Brain microvascular endothelial cell (primary cell): Measurements from ENCODE around the gene IL11.
"Not testable (repeated sequence)": the region's sequence is repeated elsewhere in the genome, so short reads cannot be mapped to it uniquely, and the experiment has no call there.

Source experiments
- DNase-seq: peaks from one replicate; pipeline ENCODE4 v3.0.0-alpha.2; 2020
- H3K27ac ChIP-seq: fragments of 250-450 bp; sonication (Bioruptor Pico); 2 replicates; pipeline ENCODE4 v1.5.1; 2020; ENCODE audit warnings: mild to moderate bottlenecking, moderate library complexity
- H3K27me3 ChIP-seq: fragments of 250-450 bp; sonication (Bioruptor Pico); replicated peaks from 2 replicates; pipeline ENCODE4 v1.5.1; 2020; ENCODE audit warnings: mild to moderate bottlenecking
- H3K36me3 ChIP-seq: fragments of 250-450 bp; sonication (Bioruptor Pico); replicated peaks from 2 replicates; pipeline ENCODE4 v1.5.1; 2020; ENCODE audit warnings: mild to moderate bottlenecking
- H3K4me3 ChIP-seq: 2 replicates; pipeline ENCODE4 v1.5.1; 2011; ENCODE audit warnings: low read depth, mild to moderate bottlenecking, control low read depth, low read length, moderate library complexity
- CTCF ChIP-seq: IDR thresholded peaks from 2 replicates; pipeline ENCODE4 v1.5.1; 2011; ENCODE audit warnings: low read depth, mild to moderate bottlenecking, moderate library complexity, low read length, control low read depth, inconsistent platforms; ENCODE audit errors: missing control alignments
- in situ Hi-C: cut with HindIII; loops from 2 replicates; pipeline ENCODE4 v1.10.0; 2017; ENCODE audit warnings: low sequenced_read_pairs, low pct_ligation_motif_present

The IL11 gene

GRCh38 chr19:55408533-55408872, 38.2 kb upstream of the IL11 start:
- TF ChIP-seq CTCF: no peak
- Histone ChIP-seq H3K27ac (peak overlapping the region; percentile 93), H3K36me3 (peaks cover 20% of the 10 kb centered on the region), H3K4me3 (peak overlapping the region; percentile 48), H3K27me3 (no peaks in the 10 kb centered on the region)
- no peak for DNase-seq
- in situ Hi-C loops: no loop called here

GRCh38 chr19:55407800-55408532, 37.7 kb upstream of the IL11 start:
- no peak for TF ChIP-seq CTCF
- peaks cover 20% of the 10 kb centered on the region for H3K36me3 ChIP-seq
- H3K27me3 ChIP-seq: no peaks in the 10 kb centered on the region
- DNase-seq: peak; percentile 99
- in situ Hi-C loops: no loop called here
- H3K27ac ChIP-seq: peak overlapping the region; percentile 93
- H3K4me3 ChIP-seq: peak overlapping the region; percentile 83

GRCh38 chr19:55407550-55407799, 37.2 kb upstream of the IL11 start, which contains the start of gene UBE2S:
Gene UBE2S, minus strand, starts transcription at chr19:55407788. Its CDS starts 199 bp downstream, at chr19:55407589.
- in situ Hi-C loops, DNase-seq, H3K27me3 ChIP-seq: not testable (repeated sequence)
- Histone ChIP-seq H3K36me3 (peaks cover 20% of the 10 kb centered on the region), H3K4me3 (peak within 1 kb of the TSS; percentile 83), H3K27ac (peak within 1 kb of the TSS; percentile 93)

- peak overlapping the region; percentile 83 for H3K4me3 ChIP-seq
- no peaks in the 10 kb centered on the region for H3K27me3 ChIP-seq
- no peak for TF ChIP-seq CTCF
- in situ Hi-C loops: no loop called here
- peaks cover 23% of the 10 kb centered on the region for H3K36me3 ChIP-seq
- no peak for DNase-seq
- peak overlapping the region; percentile 93 for H3K27ac ChIP-seq
Measured at GRCh38 chr19:55406826-55407549, 36.7 kb upstream of the IL11 start.

GRCh38 chr19:55406091-55406825, 36.0 kb upstream of the IL11 start:
- Histone ChIP-seq H3K27me3 (no peaks in the 10 kb centered on the region), H3K36me3 (peaks cover 29% of the 10 kb centered on the region), H3K27ac (peak overlapping the region; percentile 4), H3K4me3 (peak overlapping the region; percentile 83)
- in situ Hi-C loops: no loop called here
- TF ChIP-seq CTCF: no peak
- DNase-seq: no peak

GRCh38 chr19:55405638-55406037, 35.4 kb upstream of the IL11 start:
- Histone ChIP-seq H3K4me3 (peak overlapping the region; percentile 83), H3K27me3 (no peaks in the 10 kb centered on the region), H3K36me3 (peaks cover 33% of the 10 kb centered on the region), H3K27ac (no peak overlapping the region)
- in situ Hi-C loops: no loop called here
- no peak for TF ChIP-seq CTCF
- no peak for DNase-seq
